ENCODE data around the gene ZSWIM7.

GRCh38 chr17:15943971-15944758 is 55.3 kb downstream of the ZSWIM7 start:
- TF ChIP-seq, protein P1, sequence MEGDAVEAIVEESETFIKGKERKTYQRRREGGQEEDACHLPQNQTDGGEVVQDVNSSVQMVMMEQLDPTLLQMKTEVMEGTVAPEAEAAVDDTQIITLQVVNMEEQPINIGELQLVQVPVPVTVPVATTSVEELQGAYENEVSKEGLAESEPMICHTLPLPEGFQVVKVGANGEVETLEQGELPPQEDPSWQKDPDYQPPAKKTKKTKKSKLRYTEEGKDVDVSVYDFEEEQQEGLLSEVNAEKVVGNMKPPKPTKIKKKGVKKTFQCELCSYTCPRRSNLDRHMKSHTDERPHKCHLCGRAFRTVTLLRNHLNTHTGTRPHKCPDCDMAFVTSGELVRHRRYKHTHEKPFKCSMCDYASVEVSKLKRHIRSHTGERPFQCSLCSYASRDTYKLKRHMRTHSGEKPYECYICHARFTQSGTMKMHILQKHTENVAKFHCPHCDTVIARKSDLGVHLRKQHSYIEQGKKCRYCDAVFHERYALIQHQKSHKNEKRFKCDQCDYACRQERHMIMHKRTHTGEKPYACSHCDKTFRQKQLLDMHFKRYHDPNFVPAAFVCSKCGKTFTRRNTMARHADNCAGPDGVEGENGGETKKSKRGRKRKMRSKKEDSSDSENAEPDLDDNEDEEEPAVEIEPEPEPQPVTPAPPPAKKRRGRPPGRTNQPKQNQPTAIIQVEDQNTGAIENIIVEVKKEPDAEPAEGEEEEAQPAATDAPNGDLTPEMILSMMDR (conservative IDR thresholded peaks at IDR 0.05; ENCODE audit: low read length): no peak
- TF ChIP-seq EZH2phosphoT487 (IDR thresholded peaks at IDR 0.05; ENCODE audit: borderline replicate concordance, low read depth, low read length): no peak
